ENCODE measurements around the gene SLC35F1. TPM values are rescaled to one million over a fixed set of nuclear protein-coding genes. Genes with fewer than 3 reads are reported as not detected.

SLC35F1 gene
- total RNA-seq, 1 experiment from 2014 or later: not detected

- ChIA-PET POLR2A (ENCODE audit: unreplicated experiment) (no interaction called here), CTCF (no interaction called here)
- Histone ChIP-seq H3K9me2 (ENCODE audit: insufficient read depth) (no peaks in the 10 kb centered on the region; the same call in 1 of the 2 replicates), H3K4me2 (no peak overlapping the region), H3K36me3 (ENCODE audit: low read depth) (no peaks in the 10 kb centered on the region), H3F3A (ENCODE audit: insufficient read depth, low read depth) (peaks cover 3% of the 10 kb centered on the region; the same call in 1 of the 2 replicates), H4K20me1 (ENCODE audit: insufficient read depth) (no peaks in the 10 kb centered on the region), H3K9me3 (ENCODE audit: insufficient read depth, low read depth) (no peaks in the 10 kb centered on the region; the same call in 1 of the 2 replicates), H3K27me3 (ENCODE audit: insufficient read depth, low read depth) (peaks cover 9% of the 10 kb centered on the region; the same call in 1 of the 2 replicates), H3K4me3 (no peak overlapping the region), H3K27ac (no peak overlapping the region), H3K79me2 (ENCODE audit: low read depth) (no peaks in the 10 kb centered on the region), H2AFZ (no peak overlapping the region), H3K4me1 (replicated peaks; ENCODE audit: insufficient read depth) (no peaks in the 10 kb centered on the region)
- DNase-seq: no peak
- no TSS peak for BruUV-seq (replicated peaks)
- no peak for TF ChIP-seq EZH2 (IDR thresholded peaks at IDR 0.05; ENCODE audit: low read depth)
- TF ChIP-seq, protein P1, sequence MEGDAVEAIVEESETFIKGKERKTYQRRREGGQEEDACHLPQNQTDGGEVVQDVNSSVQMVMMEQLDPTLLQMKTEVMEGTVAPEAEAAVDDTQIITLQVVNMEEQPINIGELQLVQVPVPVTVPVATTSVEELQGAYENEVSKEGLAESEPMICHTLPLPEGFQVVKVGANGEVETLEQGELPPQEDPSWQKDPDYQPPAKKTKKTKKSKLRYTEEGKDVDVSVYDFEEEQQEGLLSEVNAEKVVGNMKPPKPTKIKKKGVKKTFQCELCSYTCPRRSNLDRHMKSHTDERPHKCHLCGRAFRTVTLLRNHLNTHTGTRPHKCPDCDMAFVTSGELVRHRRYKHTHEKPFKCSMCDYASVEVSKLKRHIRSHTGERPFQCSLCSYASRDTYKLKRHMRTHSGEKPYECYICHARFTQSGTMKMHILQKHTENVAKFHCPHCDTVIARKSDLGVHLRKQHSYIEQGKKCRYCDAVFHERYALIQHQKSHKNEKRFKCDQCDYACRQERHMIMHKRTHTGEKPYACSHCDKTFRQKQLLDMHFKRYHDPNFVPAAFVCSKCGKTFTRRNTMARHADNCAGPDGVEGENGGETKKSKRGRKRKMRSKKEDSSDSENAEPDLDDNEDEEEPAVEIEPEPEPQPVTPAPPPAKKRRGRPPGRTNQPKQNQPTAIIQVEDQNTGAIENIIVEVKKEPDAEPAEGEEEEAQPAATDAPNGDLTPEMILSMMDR (conservative IDR thresholded peaks at IDR 0.05): no peak
- intact Hi-C loops (cut with micrococcal nuclease; ENCODE audit: unreplicated experiment): no loop called here
Observed at GRCh38 chr6:117919275-117919674, 12.2 kb downstream of the SLC35F1 start.

- intact Hi-C loops (cut with micrococcal nuclease; ENCODE audit: unreplicated experiment): no loop called here
- ChIA-PET CTCF (no interaction called here), POLR2A (ENCODE audit: unreplicated experiment) (no interaction called here)
- Histone ChIP-seq H3K27me3 (ENCODE audit: insufficient read depth, low read depth) (peaks cover 9% of the 10 kb centered on the region; the same call in 1 of the 2 replicates), H3F3A (ENCODE audit: insufficient read depth, low read depth) (peaks cover 3% of the 10 kb centered on the region; the same call in 1 of the 2 replicates), H3K9me2 (ENCODE audit: insufficient read depth) (no peaks in the 10 kb centered on the region), H3K27ac (no peak overlapping the region), H2AFZ (no peak overlapping the region), H3K9me3 (ENCODE audit: insufficient read depth, low read depth) (no peaks in the 10 kb centered on the region; the same call in 1 of the 2 replicates), H4K20me1 (ENCODE audit: insufficient read depth) (no peaks in the 10 kb centered on the region), H3K4me3 (no peak overlapping the region), H3K4me2 (peak overlapping the region; percentile 15; the same call in 1 of the 2 replicates), H3K4me1 (replicated peaks; ENCODE audit: insufficient read depth) (no peaks in the 10 kb centered on the region), H3K79me2 (ENCODE audit: low read depth) (no peaks in the 10 kb centered on the region), H3K36me3 (ENCODE audit: low read depth) (no peaks in the 10 kb centered on the region)
- no TSS peak for BruUV-seq (replicated peaks)
- TF ChIP-seq, protein P1 (conservative IDR thresholded peaks at IDR 0.05): no peak
- TF ChIP-seq EZH2 (IDR thresholded peaks at IDR 0.05; ENCODE audit: low read depth): no peak
- DNase-seq: no peak
Observed at GRCh38 chr6:117919775-117920729, 13.0 kb downstream of the SLC35F1 start.

DNA sequence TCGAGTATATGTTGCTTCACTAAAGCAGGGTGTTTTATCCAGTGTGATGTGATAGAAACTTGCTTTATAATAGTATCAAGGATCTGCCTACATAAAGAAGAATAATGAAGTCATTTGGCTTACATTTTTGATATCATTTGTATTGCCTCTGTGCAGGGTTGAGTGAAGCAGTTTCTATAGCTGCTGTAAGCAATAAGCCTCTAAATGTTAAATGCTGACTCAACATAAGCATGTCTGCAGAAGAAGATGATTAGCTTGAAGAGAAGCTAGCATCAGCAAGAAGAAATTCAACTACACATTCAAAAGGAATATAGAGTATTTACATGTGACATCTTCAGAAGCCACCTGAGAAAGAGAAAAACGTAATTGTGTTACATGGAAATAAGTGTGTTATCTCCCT is 17.6 kb downstream of the SLC35F1 start:
- CTCF ChIA-PET: no interaction called here
- BruUV-seq (replicated peaks): no TSS peak
- DNase-seq: no peak

More for the DNA sequence above, 17.6 kb downstream of the SLC35F1 start:
- H3K79me2 ChIP-seq (ENCODE audit: low read depth): no peaks in the 10 kb centered on the region
- no peaks in the 10 kb centered on the region for H3K4me1 ChIP-seq (replicated peaks; ENCODE audit: insufficient read depth)
- no peaks in the 10 kb centered on the region for H4K20me1 ChIP-seq (ENCODE audit: insufficient read depth)
- POLR2A ChIA-PET (ENCODE audit: unreplicated experiment): no interaction called here
- H3F3A ChIP-seq (ENCODE audit: insufficient read depth, low read depth): peaks cover 3% of the 10 kb centered on the region; the same call in 1 of the 2 replicates
- H3K9me2 ChIP-seq (ENCODE audit: insufficient read depth): no peaks in the 10 kb centered on the region
- TF ChIP-seq, protein P1 (conservative IDR thresholded peaks at IDR 0.05): no peak
- no peak for TF ChIP-seq EZH2 (IDR thresholded peaks at IDR 0.05; ENCODE audit: low read depth)
- intact Hi-C loops (cut with micrococcal nuclease; ENCODE audit: unreplicated experiment): no loop called here
- no peak overlapping the region for H2AFZ ChIP-seq
- no peak overlapping the region for H3K4me3 ChIP-seq
- no peak overlapping the region for H3K4me2 ChIP-seq
- H3K9me3 ChIP-seq (ENCODE audit: insufficient read depth, low read depth): no peaks in the 10 kb centered on the region; the same call in 1 of the 2 replicates
- H3K27me3 ChIP-seq (ENCODE audit: insufficient read depth, low read depth): peaks cover 4% of the 10 kb centered on the region; the same call in 1 of the 2 replicates
- no peak overlapping the region for H3K27ac ChIP-seq
- no peaks in the 10 kb centered on the region for H3K36me3 ChIP-seq (ENCODE audit: low read depth)

All from PC-9 (cell line).